ENCODE results near the gene ACO2.

Gene ACO2

DNA sequence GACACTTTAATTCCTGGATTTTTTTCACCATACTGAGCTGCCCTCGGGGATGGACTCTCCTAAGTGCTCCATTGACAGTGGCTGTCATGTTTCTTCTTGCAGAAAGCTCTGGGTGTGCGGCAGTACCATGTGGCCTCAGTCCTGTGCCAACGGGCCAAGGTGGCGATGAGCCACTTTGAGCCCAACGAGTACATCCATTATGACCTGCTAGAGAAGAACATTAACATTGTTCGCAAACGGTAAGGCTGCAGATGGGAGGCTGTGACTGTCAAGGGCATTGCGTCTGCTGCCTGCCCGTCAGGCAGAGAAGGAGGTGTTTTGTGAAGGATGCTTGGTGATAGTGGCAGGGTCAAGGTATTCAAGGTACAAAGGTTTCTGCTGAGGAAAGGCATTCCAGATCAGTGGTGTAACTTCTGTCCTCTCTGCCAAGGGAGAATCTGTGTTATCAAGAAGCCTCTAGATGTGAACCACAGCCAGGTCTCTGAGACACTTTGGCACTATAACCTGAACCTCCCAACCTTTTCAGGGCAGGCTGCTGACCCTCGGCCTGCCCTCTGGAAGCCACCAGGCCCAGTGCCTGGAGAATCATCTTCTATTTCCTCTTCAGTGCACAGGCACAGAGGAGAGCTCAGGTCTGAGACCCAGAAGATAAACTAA lies 30.8 kb downstream of the ACO2 start:
- Histone ChIP-seq H4K20me1 (ENCODE audit: insufficient read depth, low read length, poor library complexity, severe bottlenecking) (no peaks in the 10 kb centered on the region), H3K4me2 (ENCODE audit: low read depth, low read length, poor library complexity, severe bottlenecking) (no peak overlapping the region), H2AFZ (ENCODE audit: low read length) (no peak overlapping the region), H3K9me3 (ENCODE audit: insufficient read depth, low read depth, low read length) (no peaks in the 10 kb centered on the region), H3K9me2 (replicated peaks; ENCODE audit: low read depth, low read length) (no peaks in the 10 kb centered on the region), H3K4me1 (ENCODE audit: insufficient read depth, low read length, poor library complexity, severe bottlenecking) (no peaks in the 10 kb centered on the region), H3F3A (ENCODE audit: low read depth) (no peaks in the 10 kb centered on the region), H3K36me3 (ENCODE audit: insufficient read depth, low read length) (peaks cover 35% of the 10 kb centered on the region; the same call in 1 of the 2 replicates), H3K9ac (ENCODE audit: low read depth, low read length, poor library complexity, severe bottlenecking) (no peak overlapping the region), H3K79me2 (ENCODE audit: insufficient read depth, low read length) (peaks cover 9% of the 10 kb centered on the region; the same call in 1 of the 2 replicates), H3K4me3 (ENCODE audit: low read length, poor library complexity, severe bottlenecking) (no peak overlapping the region), H3K27me3 (ENCODE audit: insufficient read depth, low read length, poor library complexity, severe bottlenecking) (no peaks in the 10 kb centered on the region)
- no peak for TF ChIP-seq EZH2phosphoT487 (IDR thresholded peaks at IDR 0.05; ENCODE audit: borderline replicate concordance)
- TF ChIP-seq CTCF (conservative IDR thresholded peaks at IDR 0.05; ENCODE audit: low read length): no peak

DNA sequence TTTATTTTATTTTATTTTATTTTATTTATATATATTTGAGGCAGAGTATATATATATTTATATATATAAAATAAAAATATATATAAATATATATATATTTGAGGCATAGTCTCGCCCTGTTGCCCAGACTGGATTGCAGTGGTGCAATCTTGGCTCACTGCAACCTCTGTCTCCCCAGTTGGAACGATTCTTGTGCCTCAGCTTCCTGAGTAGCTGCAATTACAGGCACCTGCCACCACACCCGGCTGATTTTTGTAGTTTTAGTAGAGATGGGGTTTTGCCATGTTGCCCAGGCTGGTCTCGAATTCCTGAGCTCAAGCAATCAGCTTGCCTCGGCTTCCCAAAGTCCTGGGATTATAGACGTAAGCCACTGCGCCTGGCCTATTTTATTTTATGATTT lies 31.4 kb downstream of the ACO2 start:
- H4K20me1 ChIP-seq (ENCODE audit: insufficient read depth, low read length, poor library complexity, severe bottlenecking): no peaks in the 10 kb centered on the region
- no peaks in the 10 kb centered on the region for H3K9me3 ChIP-seq (ENCODE audit: insufficient read depth, low read depth, low read length)
- no peak overlapping the region for H3K4me3 ChIP-seq (ENCODE audit: low read length, poor library complexity, severe bottlenecking)
- no peaks in the 10 kb centered on the region for H3K4me1 ChIP-seq (ENCODE audit: insufficient read depth, low read length, poor library complexity, severe bottlenecking)
- no peaks in the 10 kb centered on the region for H3K27me3 ChIP-seq (ENCODE audit: insufficient read depth, low read length, poor library complexity, severe bottlenecking)
- no peak overlapping the region for H2AFZ ChIP-seq (ENCODE audit: low read length)
- no peak overlapping the region for H3K4me2 ChIP-seq (ENCODE audit: low read depth, low read length, poor library complexity, severe bottlenecking)
- no peaks in the 10 kb centered on the region for H3F3A ChIP-seq (ENCODE audit: low read depth)
- peaks cover 9% of the 10 kb centered on the region; the same call in 1 of the 2 replicates for H3K79me2 ChIP-seq (ENCODE audit: insufficient read depth, low read length)
- TF ChIP-seq CTCF (conservative IDR thresholded peaks at IDR 0.05; ENCODE audit: low read length) (no peak), EZH2phosphoT487 (IDR thresholded peaks at IDR 0.05; ENCODE audit: borderline replicate concordance) (no peak)
- peaks cover 35% of the 10 kb centered on the region; the same call in 1 of the 2 replicates for H3K36me3 ChIP-seq (ENCODE audit: insufficient read depth, low read length)
- H3K9ac ChIP-seq (ENCODE audit: low read depth, low read length, poor library complexity, severe bottlenecking): no peak overlapping the region
- H3K9me2 ChIP-seq (replicated peaks; ENCODE audit: low read depth, low read length): no peaks in the 10 kb centered on the region

- no peak overlapping the region for H2AFZ ChIP-seq (ENCODE audit: low read length)
- H3K4me3 ChIP-seq (ENCODE audit: low read length, poor library complexity, severe bottlenecking): no peak overlapping the region
- H3K9me2 ChIP-seq (replicated peaks; ENCODE audit: low read depth, low read length): no peaks in the 10 kb centered on the region
- TF ChIP-seq EZH2phosphoT487 (IDR thresholded peaks at IDR 0.05; ENCODE audit: borderline replicate concordance) (no peak), CTCF (conservative IDR thresholded peaks at IDR 0.05; ENCODE audit: low read length) (peak; percentile 57)
- no peak overlapping the region for H3K9ac ChIP-seq (ENCODE audit: low read depth, low read length, poor library complexity, severe bottlenecking)
- H3K4me1 ChIP-seq (ENCODE audit: insufficient read depth, low read length, poor library complexity, severe bottlenecking): no peaks in the 10 kb centered on the region
- H3K36me3 ChIP-seq (ENCODE audit: insufficient read depth, low read length): peaks cover 35% of the 10 kb centered on the region; the same call in 1 of the 2 replicates
- no peaks in the 10 kb centered on the region for H3F3A ChIP-seq (ENCODE audit: low read depth)
- no peaks in the 10 kb centered on the region for H3K9me3 ChIP-seq (ENCODE audit: insufficient read depth, low read depth, low read length)
- no peaks in the 10 kb centered on the region for H3K27me3 ChIP-seq (ENCODE audit: insufficient read depth, low read length, poor library complexity, severe bottlenecking)
- peaks cover 7% of the 10 kb centered on the region; the same call in 1 of the 2 replicates for H3K79me2 ChIP-seq (ENCODE audit: insufficient read depth, low read length)
- no peak overlapping the region for H3K4me2 ChIP-seq (ENCODE audit: low read depth, low read length, poor library complexity, severe bottlenecking)
- H4K20me1 ChIP-seq (ENCODE audit: insufficient read depth, low read length, poor library complexity, severe bottlenecking): no peaks in the 10 kb centered on the region
Observed at GRCh38 chr22:41501209-41501608, 32.3 kb downstream of the ACO2 start.
